WTC11 (cell line): ENCODE results near the gene CCNJ. TPM values are rescaled to one million over a fixed set of nuclear protein-coding genes. Genes with fewer than 3 reads are reported as not detected.

Experiments
- ATAC-seq: fragments of 200-7000 bp; cut with Tn5 transposase; 2 replicates; pipeline ENCODE4 v1.10.0; 2021; ENCODE audit warnings: mild to moderate bottlenecking, moderate library complexity
- CTCF ChIA-PET: fragments of 300-600 bp; sonication (Branson Sonifier 250); formaldehyde crosslinking; loops from one replicate; lab custom pipeline; 2021; ENCODE audit warnings: antibody characterized with exemption; lab: Charles Lee
- POLR2A ChIA-PET: fragments of 350-600 bp; sonication (Branson Sonifier 250); formaldehyde crosslinking; loops from one replicate; lab custom pipeline; 2021; ENCODE audit warnings: antibody characterized with exemption; lab: Charles Lee
- DNase-seq: peaks from one replicate; pipeline ENCODE4 v3.0.0; 2021; ENCODE audit warnings: low spot score
- H3K27ac Mint-ChIP-seq: 2 replicates; pipeline ENCODE4 v1.8.0; 2021; ENCODE audit warnings: mixed read lengths
- H3K27me3 Mint-ChIP-seq: 2 replicates; pipeline ENCODE4 v1.8.0; 2021; ENCODE audit warnings: low read depth, mild to moderate bottlenecking, moderate library complexity, mixed read lengths
- H3K36me3 Mint-ChIP-seq: 2 replicates; pipeline ENCODE4 v1.8.0; 2021; ENCODE audit warnings: mixed read lengths
- H3K4me1 Mint-ChIP-seq: 2 replicates; pipeline ENCODE4 v1.8.0; 2022; ENCODE audit warnings: mixed read lengths
- H3K4me3 Mint-ChIP-seq: 2 replicates; pipeline ENCODE4 v1.8.0; 2021; ENCODE audit warnings: mild to moderate bottlenecking, moderate library complexity, mixed read lengths
- H3K9me3 Mint-ChIP-seq: 2 replicates; pipeline ENCODE4 v1.8.0; 2021; ENCODE audit warnings: mixed read lengths
- STAT6 ChIP-seq: sonication (generic); formaldehyde crosslinking; conservative IDR thresholded peaks from 2 replicates; pipeline ENCODE4 v1.8.1; 2023; ENCODE audit warnings: mild to moderate bottlenecking, low read depth, missing genetic modification reagents, moderate library complexity
- microRNA-seq: library from miRNA; unstranded; fragments of <30 nt; microRNA quantifications from one replicate; pipeline ENCODE4 v1.2.0, GENCODE V29; 2022; ENCODE audit warnings: borderline number of aligned reads
- total RNA-seq: library from RNA; stranded (reverse); gene quantifications from 3 replicates; pipeline ENCODE4 v1.2.3, GENCODE V29; 2021

CCNJ gene
- total RNA-seq, 1 experiment from 2014 or later = 25.7 TPM

GRCh38 chr10:96107623-96108038 is 64.2 kb downstream of the CCNJ start:
- Mint-ChIP-seq H3K4me3 (no peak overlapping the region), H3K9me3 (no peaks in the 10 kb centered on the region), H3K27me3 (peaks cover 5% of the 10 kb centered on the region; the same call in 1 of the 2 replicates), H3K4me1 (peaks cover 8% of the 10 kb centered on the region), H3K27ac (no peak overlapping the region), H3K36me3 (no peaks in the 10 kb centered on the region)
- CTCF ChIA-PET = interaction anchor here (0.5 kb wide), 1 partner anchor 37 kb away, joined by 3 read pairs; no protein-coding TSS in a partner anchor
- DNase-seq = no peak
- POLR2A ChIA-PET = interaction anchor here (0.6 kb wide), 1 partner anchor 122 kb away, joined by 3 read pairs; no protein-coding TSS in a partner anchor
- no peak for TF ChIP-seq STAT6 (CRISPR knock-in tag)
- no peak for ATAC-seq

Small RNAs within 50 kb of the gene (microRNA-seq; reads per million reads assigned to microRNA genes)
- 1.0 reads per million for gene MIR3157

Other genes with a start within 250 kb of the CCNJ start
- gene CC2D2B, start 135.6 kb upstream of the CCNJ start, total RNA-seq = 0.20 to 0.32 TPM (median 0.25 TPM) in 3 replicates
- 29.9 to 34.3 TPM (median 32.0 TPM) in 3 replicates for gene ZNF518A, start 86.7 kb downstream of the CCNJ start, total RNA-seq
- not detected in 3 replicates for gene BLNK, start 228.0 kb downstream of the CCNJ start, total RNA-seq